HepG2 (cell line): Measurements from ENCODE around the gene ARL4D. TPM values are rescaled to one million over a fixed set of nuclear protein-coding genes. Genes with fewer than 3 reads are reported as not detected.

Experiments
- AGO2 ChIP-seq: fragments of 200-400 bp; formaldehyde crosslinking; optimal IDR thresholded peaks from 2 replicates; pipeline ENCODE3; 2017; ENCODE audit warnings: mild to moderate bottlenecking, low read depth, low read length, moderate library complexity
- ARID5B ChIP-seq: IDR thresholded peaks from 2 replicates; pipeline ENCODE4 v1.4.0; 2020; ENCODE audit warnings: mild to moderate bottlenecking, missing genetic modification reagents
- ELF4 ChIP-seq: sonication (generic); formaldehyde crosslinking; IDR thresholded peaks from 2 replicates; pipeline ENCODE4 v1.5.0; 2020; ENCODE audit warnings: missing genetic modification reagents, mild to moderate bottlenecking, moderate library complexity, borderline replicate concordance
- GATA4 ChIP-seq: sonication (generic); IDR thresholded peaks from 2 replicates; pipeline ENCODE4 v1.6.1; 2016; ENCODE audit warnings: antibody characterized with exemption, low read depth, borderline replicate concordance
- HMG20A ChIP-seq: IDR thresholded peaks from 2 replicates; pipeline ENCODE4 v1.6.1; 2016; ENCODE audit warnings: borderline replicate concordance
- HNRNPL ChIP-seq: fragments of 200-400 bp; formaldehyde crosslinking; IDR thresholded peaks from 2 replicates; pipeline ENCODE4 v1.6.1; 2017; ENCODE audit warnings: mild to moderate bottlenecking, low read depth, low read length
- IRF2 ChIP-seq: IDR thresholded peaks from 2 replicates; pipeline ENCODE4 v1.6.1; 2018; ENCODE audit warnings: missing genetic modification reagents, missing compliant biosample characterization
- JDP2 ChIP-seq: sonication (generic); formaldehyde crosslinking; IDR thresholded peaks from 2 replicates; pipeline ENCODE4 v1.8.1; 2022; ENCODE audit warnings: missing genetic modification reagents, borderline replicate concordance
- MAFF ChIP-seq: IDR thresholded peaks from 2 replicates; pipeline ENCODE4 v1.6.1; 2011; ENCODE audit warnings: low read depth, low read length, improper control_type of control experiment
- MXD1 ChIP-seq: sonication (generic); formaldehyde crosslinking; IDR thresholded peaks from 2 replicates; pipeline ENCODE4 v1.4.0; 2020; ENCODE audit warnings: mild to moderate bottlenecking, missing genetic modification reagents
- RARG ChIP-seq: sonication (generic); formaldehyde crosslinking; IDR thresholded peaks from 2 replicates; pipeline ENCODE4 v1.4.0; 2020; ENCODE audit warnings: low read depth, mild to moderate bottlenecking, missing genetic modification reagents
- RFXANK ChIP-seq: IDR thresholded peaks from 2 replicates; pipeline ENCODE4 v1.6.1; 2016
- TBX2 ChIP-seq: sonication (generic); formaldehyde crosslinking; IDR thresholded peaks from 2 replicates; pipeline ENCODE4 v1.5.0; 2020; ENCODE audit warnings: missing genetic modification reagents, mild to moderate bottlenecking, borderline replicate concordance
- ZNF263 ChIP-seq: sonication (generic); formaldehyde crosslinking; IDR thresholded peaks from 2 replicates; pipeline ENCODE4 v1.4.0; 2020; ENCODE audit warnings: missing genetic modification reagents
- ZNF589 ChIP-seq: sonication (generic); formaldehyde crosslinking; conservative IDR thresholded peaks from 2 replicates; pipeline ENCODE4 v1.8.0; 2022; ENCODE audit warnings: mild to moderate bottlenecking, moderate library complexity, missing genetic modification reagents
- ZNF850 ChIP-seq: sonication (generic); formaldehyde crosslinking; conservative IDR thresholded peaks from 2 replicates; pipeline ENCODE4 v1.9.0; 2021; ENCODE audit warnings: mild to moderate bottlenecking, missing genetic modification reagents
- ZNF891 ChIP-seq: sonication (generic); formaldehyde crosslinking; IDR thresholded peaks from 2 replicates; pipeline ENCODE4 v1.5.0; 2020; ENCODE audit warnings: mild to moderate bottlenecking, missing genetic modification reagents
- ZSCAN21 ChIP-seq: sonication (generic); formaldehyde crosslinking; IDR thresholded peaks from 2 replicates; pipeline ENCODE4 v1.8.0; 2022; ENCODE audit warnings: mild to moderate bottlenecking, missing genetic modification reagents, moderate library complexity, borderline replicate concordance
- ZSCAN22 ChIP-seq: sonication (generic); formaldehyde crosslinking; IDR thresholded peaks from 2 replicates; pipeline ENCODE4 v1.4.0; 2020; ENCODE audit warnings: mild to moderate bottlenecking, missing genetic modification reagents
- polyA plus RNA-seq, 8 experiments: library from polyadenylated mRNA; depleted of rRNA in 3 of 8; stranded (reverse) in 7 of 8; unstranded in 1 of 8; fragments of >200 nt; fragmentation: Illumina TruSeq in 4 of 8; extraction: Trizol in 4 of 8; gene quantifications; 2 replicates each; pipeline versions ENCODE4 v1.2.1 to v1.2.3, GENCODE V29; 2011 to 2016; ENCODE audit warnings: low read depth in 4 of 8, missing spikeins in 1 of 8, mixed read lengths in 1 of 8; ENCODE audit not compliant: insufficient read depth in 1 of 8
- total RNA-seq, 5 experiments: library from RNA; depleted of rRNA; stranded (reverse); fragments of >200 nt; fragmentation: Illumina TruSeq; extraction: Trizol; gene quantifications; 2 replicates each; pipeline ENCODE4 v1.2.3, GENCODE V29; 2016; ENCODE audit warnings: low read depth in 1 of 5
- TF ChIP-seq, protein P1 (sequence below): sonication (generic); formaldehyde crosslinking; IDR thresholded peaks from 2 replicates; pipeline ENCODE4 v1.8.0; 2022; ENCODE audit warnings: mild to moderate bottlenecking, missing genetic modification reagents; ENCODE audit not compliant: insufficient replicate concordance
- TF ChIP-seq, protein P2 (sequence below): IDR thresholded peaks from 2 replicates; pipeline ENCODE4 v1.6.1; 2016
- TF ChIP-seq, protein P3 (sequence below): sonication (generic); formaldehyde crosslinking; IDR thresholded peaks from 2 replicates; pipeline ENCODE4 v1.8.0; 2022; ENCODE audit warnings: mild to moderate bottlenecking, missing genetic modification reagents, moderate library complexity
- TF ChIP-seq, protein P4 (sequence below): sonication (generic); formaldehyde crosslinking; conservative IDR thresholded peaks from 2 replicates; pipeline ENCODE4 v1.5.0; 2020; ENCODE audit warnings: missing genetic modification reagents

Gene ARL4D
- total and polyA plus RNA-seq, 2 of the 13 experiments (the other 11 are each of a cell fraction or from before 2014, with no cell fraction given): 9.0 to 25.9 TPM

- TF ChIP-seq ZNF263 (CRISPR knock-in tag) (0 out of 2 replicates have a peak, but pooled peaks have one; percentile 9), ZNF589 (CRISPR knock-in tag) (no peak), IRF2 (CRISPR knock-in tag) (no peak), ZSCAN21 (CRISPR knock-in tag) (no peak), ZSCAN22 (CRISPR knock-in tag) (no peak), ELF4 (CRISPR knock-in tag) (no peak), HNRNPL (peak; percentile 76), RARG (CRISPR knock-in tag) (no peak), TBX2 (0 out of 2 replicates have a peak, but pooled peaks have one; percentile 34), JDP2 (no peak), AGO2 (peak; percentile 71), MXD1 (no peak), RFXANK (CRISPR knock-in tag) (no peak), MAFF (no peak), HMG20A (CRISPR knock-in tag) (no peak), ZNF850 (CRISPR knock-in tag) (no peak), GATA4 (no peak), ARID5B (no peak), ZNF891 (CRISPR knock-in tag) (peak; percentile 50; the same call in 1 of the 2 replicates)
- TF ChIP-seq, protein P1, sequence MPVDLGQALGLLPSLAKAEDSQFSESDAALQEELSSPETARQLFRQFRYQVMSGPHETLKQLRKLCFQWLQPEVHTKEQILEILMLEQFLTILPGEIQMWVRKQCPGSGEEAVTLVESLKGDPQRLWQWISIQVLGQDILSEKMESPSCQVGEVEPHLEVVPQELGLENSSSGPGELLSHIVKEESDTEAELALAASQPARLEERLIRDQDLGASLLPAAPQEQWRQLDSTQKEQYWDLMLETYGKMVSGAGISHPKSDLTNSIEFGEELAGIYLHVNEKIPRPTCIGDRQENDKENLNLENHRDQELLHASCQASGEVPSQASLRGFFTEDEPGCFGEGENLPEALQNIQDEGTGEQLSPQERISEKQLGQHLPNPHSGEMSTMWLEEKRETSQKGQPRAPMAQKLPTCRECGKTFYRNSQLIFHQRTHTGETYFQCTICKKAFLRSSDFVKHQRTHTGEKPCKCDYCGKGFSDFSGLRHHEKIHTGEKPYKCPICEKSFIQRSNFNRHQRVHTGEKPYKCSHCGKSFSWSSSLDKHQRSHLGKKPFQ (CRISPR knock-in tag): no peak
- TF ChIP-seq, protein P2, sequence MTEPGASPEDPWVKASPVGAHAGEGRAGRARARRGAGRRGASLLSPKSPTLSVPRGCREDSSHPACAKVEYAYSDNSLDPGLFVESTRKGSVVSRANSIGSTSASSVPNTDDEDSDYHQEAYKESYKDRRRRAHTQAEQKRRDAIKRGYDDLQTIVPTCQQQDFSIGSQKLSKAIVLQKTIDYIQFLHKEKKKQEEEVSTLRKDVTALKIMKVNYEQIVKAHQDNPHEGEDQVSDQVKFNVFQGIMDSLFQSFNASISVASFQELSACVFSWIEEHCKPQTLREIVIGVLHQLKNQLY (CRISPR knock-in tag): no peak
- TF ChIP-seq, protein P3, sequence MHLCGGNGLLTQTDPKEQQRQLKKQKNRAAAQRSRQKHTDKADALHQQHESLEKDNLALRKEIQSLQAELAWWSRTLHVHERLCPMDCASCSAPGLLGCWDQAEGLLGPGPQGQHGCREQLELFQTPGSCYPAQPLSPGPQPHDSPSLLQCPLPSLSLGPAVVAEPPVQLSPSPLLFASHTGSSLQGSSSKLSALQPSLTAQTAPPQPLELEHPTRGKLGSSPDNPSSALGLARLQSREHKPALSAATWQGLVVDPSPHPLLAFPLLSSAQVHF: no peak
- TF ChIP-seq, protein P4, sequence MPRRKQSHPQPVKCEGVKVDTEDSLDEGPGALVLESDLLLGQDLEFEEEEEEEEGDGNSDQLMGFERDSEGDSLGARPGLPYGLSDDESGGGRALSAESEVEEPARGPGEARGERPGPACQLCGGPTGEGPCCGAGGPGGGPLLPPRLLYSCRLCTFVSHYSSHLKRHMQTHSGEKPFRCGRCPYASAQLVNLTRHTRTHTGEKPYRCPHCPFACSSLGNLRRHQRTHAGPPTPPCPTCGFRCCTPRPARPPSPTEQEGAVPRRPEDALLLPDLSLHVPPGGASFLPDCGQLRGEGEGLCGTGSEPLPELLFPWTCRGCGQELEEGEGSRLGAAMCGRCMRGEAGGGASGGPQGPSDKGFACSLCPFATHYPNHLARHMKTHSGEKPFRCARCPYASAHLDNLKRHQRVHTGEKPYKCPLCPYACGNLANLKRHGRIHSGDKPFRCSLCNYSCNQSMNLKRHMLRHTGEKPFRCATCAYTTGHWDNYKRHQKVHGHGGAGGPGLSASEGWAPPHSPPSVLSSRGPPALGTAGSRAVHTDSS (CRISPR knock-in tag): no peak
Measured at GRCh38 chr17:43399839-43400328, 1.1 kb downstream of the ARL4D start (continued).
